CD4-positive, alpha-beta T cell treated with Interleukin-4 for 1 hour (primary cell): ENCODE results near the gene CIZ1.

Experiments
- DNase-seq, 2 donors: peaks; one replicate each; pipeline ENCODE4 v3.0.0-alpha.2; 2020 to 2022

Gene CIZ1

GRCh38 chr9:128162215-128163026 is 29.0 kb downstream of the CIZ1 start:
- no peak for DNase-seq

DNA sequence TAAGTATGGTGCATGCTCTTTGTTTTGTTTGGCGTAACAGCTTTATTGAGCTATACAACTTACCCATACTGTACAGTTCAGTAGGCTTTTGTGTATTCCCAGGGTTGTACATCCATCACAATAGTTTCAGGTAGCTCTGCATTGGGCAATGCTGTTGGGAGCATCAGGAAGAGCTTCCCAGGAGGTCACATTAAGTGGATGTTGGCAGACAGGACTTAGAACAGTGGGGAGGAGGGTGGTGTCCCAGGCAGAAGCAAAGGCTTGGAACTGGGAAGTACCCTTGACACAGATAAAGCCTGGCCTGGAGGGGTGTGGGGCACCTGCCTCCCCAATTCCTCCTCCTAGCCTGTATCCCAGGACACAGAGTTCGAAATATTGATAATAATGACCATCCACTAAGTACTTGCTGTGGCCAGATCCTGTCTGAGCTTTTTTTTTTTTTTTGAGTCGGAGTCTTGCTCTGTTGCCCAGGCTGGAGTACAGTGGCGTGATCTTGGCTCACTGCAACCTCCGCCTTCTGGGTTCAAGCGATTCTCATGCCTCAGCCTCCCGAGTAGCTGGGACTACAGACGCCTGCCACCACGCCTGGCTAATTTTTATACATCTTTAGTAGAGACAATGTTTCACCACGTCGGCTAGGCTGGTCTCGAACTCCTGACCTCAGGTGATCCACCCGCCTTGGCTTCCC is 30.0 kb downstream of the CIZ1 start:
- no peak for DNase-seq

GRCh38 chr9:128160603-128160987 is 30.8 kb downstream of the CIZ1 start:
- DNase-seq = peak in 1 of 2 donors; percentile 18

DNA sequence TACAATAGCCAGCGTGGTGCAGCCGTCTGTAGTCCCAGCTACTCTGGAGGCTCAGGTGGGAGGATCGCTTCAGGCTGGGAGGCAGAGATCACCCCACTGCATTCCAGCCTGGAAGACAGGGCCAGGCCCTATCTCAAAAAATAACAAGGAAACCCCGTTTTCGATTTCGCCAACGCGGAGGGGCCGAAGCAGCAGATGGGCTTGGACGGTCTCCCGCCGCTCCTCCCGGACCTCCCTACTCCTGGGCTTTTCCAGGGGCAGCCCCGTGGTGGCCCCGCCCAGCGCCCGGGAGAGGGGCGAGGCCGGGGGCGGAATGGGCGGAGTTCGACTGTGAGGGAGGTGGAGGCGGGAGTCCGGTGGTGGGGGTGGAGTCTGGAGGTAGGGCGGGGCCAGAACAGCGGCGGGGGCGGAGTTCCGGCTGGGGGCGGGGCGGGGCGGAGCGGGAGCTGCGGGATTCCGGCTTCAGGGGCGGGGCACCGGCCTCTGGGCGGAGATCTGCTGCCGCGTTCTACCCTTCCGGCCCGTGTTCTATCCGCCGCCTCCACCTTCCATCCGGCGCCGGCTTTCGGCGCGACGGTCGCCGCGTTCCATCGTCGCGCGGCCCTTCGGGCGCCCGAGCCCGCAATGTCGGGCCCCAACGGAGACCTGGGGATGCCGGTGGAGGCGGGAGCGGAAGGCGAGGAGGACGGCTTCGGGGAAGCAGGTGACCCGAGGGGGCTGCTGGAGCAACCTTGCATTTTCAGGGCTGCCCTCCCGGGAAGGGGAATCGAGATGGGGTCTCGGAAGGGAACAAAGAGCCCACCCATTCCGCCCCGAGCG is 31.4 kb downstream of the CIZ1 start, which contains the start of gene BBLN:
Gene BBLN (plus strand): TSS at position 482 of the 819 bp plus-strand sequence. CDS start 143 bp downstream, at position 625.
- DNase-seq = peak; percentile 93 to 95

GRCh38 chr9:128159522-128159783 is 31.9 kb downstream of the CIZ1 start:
- DNase-seq = peak; percentile 62 to 73

- DNase-seq = no peak
Observed at GRCh38 chr9:128155736-128156500, 35.5 kb downstream of the CIZ1 start.

- DNase-seq = no peak
Observed at GRCh38 chr9:128153947-128154695, 37.3 kb downstream of the CIZ1 start.

DNA sequence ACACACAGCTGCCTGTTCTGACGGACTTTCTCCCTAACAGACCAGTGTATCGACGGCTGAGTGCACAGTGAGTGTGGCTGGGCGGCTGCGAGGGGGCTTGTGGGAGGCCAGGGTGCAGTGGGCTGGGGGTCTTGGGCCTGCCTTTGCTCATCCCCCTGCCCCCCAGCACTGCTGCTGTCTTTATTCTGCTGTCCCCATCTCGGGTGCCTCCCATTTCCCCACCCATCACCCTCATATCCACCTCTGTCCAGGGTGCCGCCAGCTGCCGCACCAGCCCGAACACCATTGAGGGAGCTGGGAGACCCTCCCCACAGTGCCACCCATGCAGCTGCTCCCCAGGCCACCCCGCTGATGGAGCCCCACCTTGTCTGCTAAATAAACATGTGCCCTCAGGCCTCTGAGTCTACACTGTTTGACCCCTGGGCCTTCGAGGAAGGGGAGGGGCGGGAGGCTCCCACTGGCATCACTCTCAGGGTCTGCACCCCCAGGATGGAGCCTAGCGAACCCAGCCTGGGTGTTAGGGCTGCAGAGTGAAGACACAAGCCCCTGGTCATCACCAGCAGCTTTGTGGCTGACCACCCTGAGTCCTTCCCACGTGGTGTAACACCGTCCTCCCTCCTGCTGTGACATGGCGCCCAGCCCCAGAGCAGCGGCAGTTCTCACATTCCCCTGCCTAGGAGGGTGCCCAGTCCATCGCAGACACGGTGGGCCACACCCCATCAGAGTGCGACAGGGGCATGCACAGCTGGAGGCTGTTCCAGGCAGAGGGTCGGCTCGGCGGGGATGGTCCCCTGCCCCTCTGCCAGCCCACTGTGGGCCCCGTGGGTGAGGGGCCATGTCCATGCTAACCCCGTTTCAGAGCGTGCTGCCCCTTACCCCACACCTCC is 38.1 kb downstream of the CIZ1 start:
- DNase-seq = no peak

DNA sequence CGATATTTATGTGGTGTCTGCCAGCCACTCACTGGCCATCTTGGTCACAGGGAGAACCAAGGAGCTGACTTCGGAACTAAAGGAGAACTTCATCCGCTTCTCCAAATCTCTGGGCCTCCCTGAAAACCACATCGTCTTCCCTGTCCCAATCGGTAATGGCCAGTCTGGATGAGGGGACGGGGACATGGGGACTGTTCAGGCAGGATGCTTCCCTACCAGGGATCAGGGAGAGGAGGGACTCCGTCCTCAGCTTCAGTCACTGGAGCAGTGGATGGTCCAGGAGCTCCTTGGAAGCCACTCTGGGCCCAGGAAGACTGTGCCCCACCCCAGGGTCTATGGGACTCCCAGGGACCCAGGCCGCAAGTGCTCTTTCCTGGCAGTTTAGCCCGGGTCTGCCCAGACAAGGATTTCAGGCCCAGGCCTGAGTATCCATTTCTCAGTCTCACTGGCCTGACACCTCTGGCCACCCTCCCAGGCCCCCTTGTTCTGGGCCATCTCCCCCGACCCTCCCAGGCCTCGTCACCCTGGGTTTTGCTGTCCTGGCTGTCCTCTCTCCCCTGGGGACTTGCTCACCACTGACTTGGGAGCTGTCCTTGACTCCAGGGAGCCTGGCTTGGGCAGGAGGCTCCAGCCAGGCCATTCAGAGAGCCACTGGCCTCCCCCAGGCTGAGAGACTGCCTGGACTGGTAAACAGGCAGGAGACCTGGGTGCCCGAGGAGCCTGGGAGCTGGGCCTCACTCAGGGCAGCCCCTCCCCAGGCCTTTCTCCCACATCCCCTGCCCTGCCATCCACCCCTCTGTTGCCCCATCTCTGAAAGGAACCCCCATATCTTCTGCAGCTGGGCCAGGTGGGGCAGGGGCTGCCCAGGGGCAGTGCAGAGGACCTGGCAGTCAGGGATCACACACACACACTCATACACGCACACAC is 39.0 kb downstream of the CIZ1 start:
- DNase-seq = no peak

- DNase-seq = no peak
Observed at GRCh38 chr9:128151309-128152132, 39.9 kb downstream of the CIZ1 start.

DNA sequence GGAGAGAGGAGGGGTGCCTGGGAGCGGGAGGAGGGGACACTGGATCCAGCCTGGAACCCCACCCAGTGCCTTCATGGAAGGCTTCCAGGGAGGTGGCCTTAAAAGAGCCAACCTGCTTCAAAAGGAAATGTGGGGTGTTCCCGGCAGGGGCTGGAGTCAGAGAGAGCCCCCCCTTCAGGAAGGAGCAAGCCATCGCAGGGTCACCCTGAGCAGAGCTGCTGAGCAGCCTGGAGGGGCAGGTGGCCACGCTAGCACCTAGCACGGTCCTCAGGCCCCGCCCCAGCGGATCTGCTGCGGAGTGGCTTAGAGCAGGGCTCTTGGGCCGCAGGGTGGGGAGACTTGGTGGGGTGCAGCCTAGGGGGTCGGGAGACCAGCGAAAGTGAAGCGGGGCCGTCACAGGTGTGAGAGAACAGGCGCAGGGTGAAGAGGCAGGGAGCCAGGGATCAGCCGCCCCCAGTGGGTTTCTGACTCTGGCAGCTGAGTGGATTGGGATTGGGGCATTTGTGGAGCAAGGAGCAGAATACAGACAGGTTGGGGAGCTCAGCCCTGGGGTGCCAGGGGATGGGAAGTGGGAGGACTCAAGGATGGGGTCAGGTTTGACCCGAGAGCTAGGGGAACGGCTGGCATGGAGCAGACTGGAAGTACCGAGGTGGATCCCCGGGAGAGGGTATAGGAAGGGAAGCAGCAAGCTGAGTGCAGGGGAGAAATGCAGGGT is 40.6 kb downstream of the CIZ1 start:
- DNase-seq = no peak

DNA sequence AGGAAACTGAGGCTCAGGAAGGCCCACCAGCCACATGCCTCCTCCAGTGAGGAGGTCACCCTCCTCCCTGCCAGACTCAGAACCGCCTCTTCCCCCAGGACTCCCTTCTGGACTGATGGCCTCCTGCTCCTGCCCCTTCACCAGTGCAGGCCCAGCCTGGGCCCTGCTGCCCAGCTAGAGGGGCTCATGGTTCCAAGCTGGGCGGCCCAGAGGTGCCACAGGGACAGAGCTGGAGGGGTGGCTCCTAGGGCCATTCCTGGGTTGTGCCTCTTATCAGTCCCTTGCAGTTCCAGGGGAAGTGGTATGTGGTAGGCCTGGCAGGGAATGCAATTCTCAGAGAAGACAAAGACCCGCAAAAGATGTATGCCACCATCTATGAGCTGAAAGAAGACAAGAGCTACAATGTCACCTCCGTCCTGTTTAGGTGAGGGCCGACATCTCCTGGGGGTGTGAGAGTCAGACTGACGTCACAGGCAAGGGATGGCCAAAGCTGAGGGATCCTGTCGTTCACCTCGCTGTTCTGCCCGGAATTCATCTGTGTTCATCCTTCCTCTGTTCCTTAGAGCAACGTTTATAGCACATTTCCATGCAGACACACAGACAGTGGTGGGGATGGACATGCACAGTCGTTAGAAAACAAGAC is 41.3 kb downstream of the CIZ1 start:
- no peak for DNase-seq

DNA sequence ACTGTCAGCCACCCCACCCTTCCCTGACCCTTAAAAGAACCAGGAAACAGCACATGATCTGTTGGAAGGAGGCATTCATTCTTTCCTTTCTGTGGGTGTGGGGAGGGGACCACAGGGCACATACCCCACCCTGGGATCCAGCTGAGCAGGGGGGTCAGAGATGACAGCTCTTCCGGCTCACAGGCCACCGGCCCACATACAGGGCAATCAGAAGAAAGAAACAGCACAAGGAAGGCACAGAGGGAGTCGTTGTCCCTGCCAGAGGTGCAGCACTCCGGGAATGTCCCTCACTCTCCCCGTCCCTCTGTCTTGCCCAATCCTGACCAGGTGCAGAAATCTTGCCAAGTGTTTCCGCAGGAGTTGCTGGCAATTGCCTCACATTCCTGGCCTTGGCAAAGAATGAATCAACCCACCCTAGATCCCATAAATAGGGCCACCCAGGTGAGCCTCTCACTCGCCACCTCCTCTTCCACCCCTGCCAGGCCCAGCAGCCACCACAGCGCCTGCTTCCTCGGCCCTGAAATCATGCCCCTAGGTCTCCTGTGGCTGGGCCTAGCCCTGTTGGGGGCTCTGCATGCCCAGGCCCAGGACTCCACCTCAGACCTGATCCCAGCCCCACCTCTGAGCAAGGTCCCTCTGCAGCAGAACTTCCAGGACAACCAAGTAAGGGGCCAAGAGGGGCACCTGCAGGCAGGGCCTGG is 42.2 kb downstream of the CIZ1 start, which contains the start of gene LCN2:
Gene LCN2 (plus strand): TSS at position 453 of the 701 bp plus-strand sequence. CDS start 73 bp downstream, at position 526.
- DNase-seq = no peak

DNA sequence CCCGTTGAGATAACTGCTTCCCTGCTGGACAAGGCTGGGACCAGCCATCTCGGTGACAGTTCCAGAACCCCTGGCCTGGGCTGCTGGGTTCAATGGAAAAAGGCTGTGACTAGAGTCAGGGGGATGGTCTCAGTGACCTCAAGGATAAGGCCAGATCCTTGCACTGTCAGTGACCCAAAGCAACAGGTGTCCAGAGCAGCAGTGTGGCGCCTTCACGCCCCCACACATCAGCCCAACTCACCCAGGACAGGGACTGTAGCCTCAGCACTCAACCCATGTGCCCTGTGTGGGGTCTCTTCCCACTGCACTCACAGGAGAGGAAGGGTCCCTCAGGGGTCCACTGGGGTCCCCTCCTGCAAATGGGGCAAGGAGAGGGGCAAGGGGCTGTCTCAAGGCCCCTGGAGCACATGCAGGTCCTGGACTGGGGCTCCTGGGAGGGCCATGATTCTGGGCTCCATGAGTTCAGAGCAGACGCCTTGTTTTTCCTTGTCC is 42.8 kb downstream of the CIZ1 start:
- DNase-seq = no peak

- no peak for DNase-seq
Observed at GRCh38 chr9:128146591-128147120, 44.7 kb downstream of the CIZ1 start.

DNA sequence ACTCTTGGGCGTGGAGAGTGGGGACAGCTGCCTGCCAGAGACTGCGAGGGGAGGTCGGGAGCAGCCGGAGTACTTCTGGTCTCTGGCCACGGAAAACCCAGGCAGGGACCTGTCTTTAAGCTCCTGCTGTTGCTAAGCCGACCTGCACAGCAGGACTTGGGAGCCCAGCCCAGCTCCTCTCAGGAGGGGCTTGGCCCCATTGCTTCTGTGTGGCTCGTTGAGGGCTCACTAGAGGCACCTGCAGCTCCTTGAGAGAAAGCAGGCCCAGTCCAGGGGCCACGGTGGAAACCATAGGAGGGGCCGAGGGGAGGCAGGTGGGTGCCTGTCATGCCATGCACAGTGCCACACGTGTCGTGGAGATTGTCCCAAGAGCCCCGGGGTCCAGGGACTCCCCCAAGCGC is 45.4 kb downstream of the CIZ1 start:
- no peak for DNase-seq
